Measurements from ENCODE around the gene F11R. TPM values are rescaled to one million over a fixed set of nuclear protein-coding genes. Genes with fewer than 3 reads are reported as not detected.

The F11R gene
- total and polyA plus RNA-seq, 10 of the 15 experiments (the other 5 are each of a cell fraction or from before 2014, with no cell fraction given): 15.3 to 80.9 (median 24.3) TPM

- TF ChIP-seq RAD21 (IDR thresholded peaks at IDR 0.05; ENCODE audit: insufficient read depth, low read depth, low read length): no peak; the same call in 1 of the 2 replicates
- TF ChIP-seq ZZZ3 (IDR thresholded peaks at IDR 0.05; ENCODE audit: control insufficient read depth, insufficient read length, low read depth): no peak
- TF ChIP-seq TAF1 (IDR thresholded peaks at IDR 0.05; ENCODE audit: borderline replicate concordance, low read depth, low read length): peak; percentile 84
- TF ChIP-seq IRF4 (IDR thresholded peaks at IDR 0.05; ENCODE audit: low read depth, low read length): 0 out of 2 replicates have a peak, but pooled peaks have one; percentile 32
- peak; percentile 88 for TF ChIP-seq CHD2 (IDR thresholded peaks at IDR 0.05; ENCODE audit: borderline replicate concordance, low read depth, low read length)
- peak; percentile 65 for TF ChIP-seq HCFC1 (IDR thresholded peaks at IDR 0.05; ENCODE audit: low read length)
- no peak for TF ChIP-seq IRF3 (IDR thresholded peaks at IDR 0.05)
- peak; percentile 87 for TF ChIP-seq CREB1 (IDR thresholded peaks at IDR 0.05; ENCODE audit: low read depth)
- TF ChIP-seq NR2C1 (IDR thresholded peaks at IDR 0.05): no peak
- TF ChIP-seq SP1 (IDR thresholded peaks at IDR 0.05; ENCODE audit: low read depth, low read length): peak; percentile 71
- TF ChIP-seq PAX8 (IDR thresholded peaks at IDR 0.05): no peak
- no peak for TF ChIP-seq NRF1 (conservative IDR thresholded peaks at IDR 0.05; ENCODE audit: low read depth, low read length)
- TF ChIP-seq MAX (IDR thresholded peaks at IDR 0.05; ENCODE audit: low read depth, low read length): no peak; the same call in 1 of the 2 replicates
- TF ChIP-seq NFXL1 (IDR thresholded peaks at IDR 0.05; ENCODE audit: borderline replicate concordance): no peak
- no peak for TF ChIP-seq SREBF1 (IDR thresholded peaks at IDR 0.05; ENCODE audit: low read length)
- no peak for TF ChIP-seq SMARCA5 (IDR thresholded peaks at IDR 0.05)
- TF ChIP-seq SMAD1 (IDR thresholded peaks at IDR 0.05; ENCODE audit: low read depth, partially characterized antibody): peak; percentile 6
- peak; percentile 44 for TF ChIP-seq BCL3 (IDR thresholded peaks at IDR 0.05; ENCODE audit: borderline replicate concordance, insufficient read depth, low read depth, low read length, poor library complexity, severe bottlenecking)
- peak; percentile 80 for TF ChIP-seq MXI1 (IDR thresholded peaks at IDR 0.05; ENCODE audit: low read depth, low read length)
- no peak for TF ChIP-seq ZBED1 (IDR thresholded peaks at IDR 0.05; ENCODE audit: borderline replicate concordance)
- peak; percentile 66; the same call in 1 of the 2 replicates for TF ChIP-seq ELK1 (IDR thresholded peaks at IDR 0.05; ENCODE audit: low read depth, low read length)
- no peak for TF ChIP-seq TCF7 (IDR thresholded peaks at IDR 0.05; ENCODE audit: borderline replicate concordance)
- TF ChIP-seq KDM1A (IDR thresholded peaks at IDR 0.05; ENCODE audit: borderline replicate concordance): no peak
- peak; percentile 33 for TF ChIP-seq PBX3 (IDR thresholded peaks at IDR 0.05; ENCODE audit: insufficient replicate concordance, low read depth, low read length)
- peak; percentile 43 for TF ChIP-seq RELB (IDR thresholded peaks at IDR 0.05; ENCODE audit: low read depth)
- TF ChIP-seq ZNF24 (IDR thresholded peaks at IDR 0.05): 0 out of 2 replicates have a peak, but pooled peaks have one; percentile 55
Measured at GRCh38 chr1:161069731-161070270, 48.8 kb upstream of the F11R start, which contains the start of gene ARHGAP30 (continued).

All from GM12878 (cell line).